GM13976 (cell line): Measurements from ENCODE around the gene OXT.
"Not testable (repeated sequence)": the region's sequence is repeated elsewhere in the genome, so short reads cannot be mapped to it uniquely, and the experiment has no call there.

Experiments
- DNase-seq: peaks from one replicate; pipeline ENCODE4 v3.0.0; 2012; ENCODE audit warnings: low spot score
- in situ Hi-C: fragments of 300-500 bp; cut with MboI; formaldehyde crosslinking; loops from one replicate; pipeline ENCODE4 v1.12.0; 2022; ENCODE audit warnings: low sequenced_read_pairs, mixed read lengths, inconsistent platforms; ENCODE audit not compliant: unreplicated experiment
- TF ChIP-seq, protein P1 (sequence below): IDR thresholded peaks from 2 replicates; pipeline ENCODE4 v1.5.1; 2012; ENCODE audit warnings: borderline replicate concordance, mild to moderate bottlenecking; ENCODE audit not compliant: insufficient read depth; ENCODE audit errors: extremely low read depth, missing control alignments, control extremely low read depth

The OXT gene

DNA sequence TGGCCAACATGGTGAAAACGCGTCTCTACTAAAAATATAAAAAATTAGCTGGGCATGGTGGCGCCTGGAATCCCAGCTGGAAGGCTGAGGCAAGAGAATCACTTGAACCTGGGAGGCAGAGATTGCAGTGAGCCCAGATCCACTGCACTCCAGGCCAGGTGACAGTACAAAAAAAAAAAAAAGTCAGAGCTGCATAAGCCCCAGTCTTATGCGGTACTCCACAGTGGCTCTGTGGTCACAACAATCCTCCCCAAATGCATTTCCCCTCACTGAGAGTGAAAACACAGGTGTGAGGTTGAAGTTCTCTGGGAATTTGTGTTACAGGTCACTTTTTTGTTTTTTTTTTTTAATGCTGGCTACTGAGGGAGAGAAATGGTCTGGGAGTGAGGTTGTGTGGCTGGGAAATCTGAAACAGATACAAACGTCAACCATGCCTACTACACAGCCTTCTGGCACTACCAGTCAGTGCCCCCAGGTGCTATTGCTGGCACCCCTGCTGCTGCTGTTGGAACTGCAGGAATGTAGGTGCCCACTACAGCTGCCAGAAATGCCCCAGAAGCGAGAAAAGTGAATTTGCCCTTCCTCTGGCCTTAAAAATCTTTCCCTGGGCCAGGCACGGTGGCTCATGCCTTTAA is 19.9 kb upstream of the OXT start:
- TF ChIP-seq, protein P1, sequence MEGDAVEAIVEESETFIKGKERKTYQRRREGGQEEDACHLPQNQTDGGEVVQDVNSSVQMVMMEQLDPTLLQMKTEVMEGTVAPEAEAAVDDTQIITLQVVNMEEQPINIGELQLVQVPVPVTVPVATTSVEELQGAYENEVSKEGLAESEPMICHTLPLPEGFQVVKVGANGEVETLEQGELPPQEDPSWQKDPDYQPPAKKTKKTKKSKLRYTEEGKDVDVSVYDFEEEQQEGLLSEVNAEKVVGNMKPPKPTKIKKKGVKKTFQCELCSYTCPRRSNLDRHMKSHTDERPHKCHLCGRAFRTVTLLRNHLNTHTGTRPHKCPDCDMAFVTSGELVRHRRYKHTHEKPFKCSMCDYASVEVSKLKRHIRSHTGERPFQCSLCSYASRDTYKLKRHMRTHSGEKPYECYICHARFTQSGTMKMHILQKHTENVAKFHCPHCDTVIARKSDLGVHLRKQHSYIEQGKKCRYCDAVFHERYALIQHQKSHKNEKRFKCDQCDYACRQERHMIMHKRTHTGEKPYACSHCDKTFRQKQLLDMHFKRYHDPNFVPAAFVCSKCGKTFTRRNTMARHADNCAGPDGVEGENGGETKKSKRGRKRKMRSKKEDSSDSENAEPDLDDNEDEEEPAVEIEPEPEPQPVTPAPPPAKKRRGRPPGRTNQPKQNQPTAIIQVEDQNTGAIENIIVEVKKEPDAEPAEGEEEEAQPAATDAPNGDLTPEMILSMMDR: no peak
- in situ Hi-C loops: no loop called here
- DNase-seq: no peak

DNA sequence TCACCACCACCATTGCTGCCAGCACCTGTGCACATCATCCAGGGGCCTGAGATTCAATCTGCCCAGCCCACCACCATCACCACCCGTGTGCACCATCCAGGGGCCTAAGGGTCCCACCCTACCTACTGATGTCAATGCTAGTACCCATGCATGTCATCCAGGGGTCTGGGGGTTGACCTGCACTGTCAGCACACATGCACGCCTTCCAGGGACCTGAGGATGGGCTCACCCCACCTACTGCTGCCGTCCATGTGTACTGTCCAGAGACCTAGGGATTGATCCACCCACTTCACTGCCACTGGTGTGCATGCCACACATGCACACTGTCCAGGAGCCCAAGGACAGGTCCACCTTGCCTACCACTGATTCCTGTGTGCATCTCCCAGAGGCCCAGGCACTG is 11.9 kb upstream of the OXT start:
- TF ChIP-seq, protein P1: no peak
- in situ Hi-C loops: no loop called here
- DNase-seq: no peak

DNA sequence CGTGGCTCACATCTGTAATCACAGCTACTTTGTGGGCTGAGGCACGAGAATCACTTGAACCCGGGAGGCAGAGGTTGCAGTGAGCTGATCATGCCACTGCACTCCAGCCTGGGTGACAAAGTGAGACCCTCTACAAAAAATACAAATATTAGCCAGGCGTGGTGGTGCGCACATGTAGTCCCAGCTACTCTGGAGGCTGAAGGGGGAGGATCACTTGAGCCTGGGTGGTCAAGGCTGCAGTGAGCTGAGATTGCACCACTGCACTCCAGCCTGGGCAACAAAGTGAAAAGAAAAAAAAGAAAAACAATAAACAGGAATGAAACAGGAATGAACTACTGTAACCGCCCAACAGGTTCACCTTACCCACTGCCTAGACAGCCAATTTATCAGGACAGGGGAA is 7.3 kb upstream of the OXT start:
- in situ Hi-C loops, DNase-seq: not testable (repeated sequence)

DNA sequence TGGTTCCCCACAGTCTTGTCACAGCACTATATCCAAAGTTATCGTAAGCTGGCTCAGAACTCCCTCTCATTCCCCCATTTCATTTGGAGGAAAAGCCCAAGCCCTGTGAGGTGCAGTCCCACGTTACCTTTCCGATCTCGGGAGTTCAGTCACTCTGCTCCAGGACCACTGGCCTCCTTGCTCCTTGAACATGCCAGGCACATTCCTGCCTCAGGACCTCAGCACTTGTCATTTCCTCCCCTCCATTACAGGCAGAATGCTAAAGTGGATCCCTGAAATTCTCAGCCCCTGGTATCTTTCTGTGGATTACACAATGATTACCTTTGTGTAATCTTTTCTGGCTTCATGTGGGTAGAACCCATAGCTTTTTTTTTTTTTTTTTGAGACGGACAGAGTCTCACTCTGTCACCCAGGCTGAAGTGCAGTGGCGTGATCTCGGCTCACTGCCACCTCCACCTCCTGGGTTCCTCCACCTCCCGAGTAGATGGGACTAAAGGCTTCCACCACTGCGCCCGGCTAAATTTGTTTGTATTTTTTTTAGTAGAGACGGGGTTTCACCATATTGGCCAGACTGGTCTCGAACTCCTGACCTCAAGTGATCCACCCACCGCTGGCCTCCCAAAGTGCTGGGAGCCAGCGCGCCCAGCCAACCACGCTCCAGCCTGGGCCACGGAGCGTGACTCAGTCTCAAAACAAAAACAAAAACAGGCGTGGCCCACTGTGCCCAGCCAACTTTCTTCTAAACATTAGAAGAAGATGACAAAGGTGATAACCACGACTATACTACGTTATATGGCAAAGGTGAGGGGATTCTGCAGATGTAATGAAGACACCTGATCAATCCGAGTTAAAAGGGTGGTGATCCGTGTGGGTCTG is 4.0 kb upstream of the OXT start:
- no peak for DNase-seq
- in situ Hi-C loops: no loop called here
- TF ChIP-seq, protein P1: no peak

DNA sequence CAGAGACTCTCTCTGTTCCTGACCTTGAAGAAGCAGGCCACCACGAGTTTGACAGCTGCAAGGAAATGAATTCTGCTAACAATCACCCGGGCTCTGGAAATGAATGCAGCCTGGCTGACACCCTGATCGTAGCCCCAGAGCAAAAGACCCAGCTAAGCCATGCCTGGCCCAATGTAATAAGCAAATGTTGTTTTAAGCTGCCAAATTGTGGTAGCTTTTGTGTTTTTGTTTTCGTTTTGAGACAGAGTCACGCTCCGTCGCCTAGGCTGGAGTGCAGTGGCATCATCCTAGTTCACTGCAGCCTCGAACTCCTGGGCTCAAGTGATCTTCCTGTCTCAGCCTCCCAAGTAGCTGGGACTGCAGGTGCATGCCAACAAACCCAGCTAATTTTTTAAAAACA is 3.3 kb upstream of the OXT start:
- in situ Hi-C loops: no loop called here
- no peak for DNase-seq

DNA sequence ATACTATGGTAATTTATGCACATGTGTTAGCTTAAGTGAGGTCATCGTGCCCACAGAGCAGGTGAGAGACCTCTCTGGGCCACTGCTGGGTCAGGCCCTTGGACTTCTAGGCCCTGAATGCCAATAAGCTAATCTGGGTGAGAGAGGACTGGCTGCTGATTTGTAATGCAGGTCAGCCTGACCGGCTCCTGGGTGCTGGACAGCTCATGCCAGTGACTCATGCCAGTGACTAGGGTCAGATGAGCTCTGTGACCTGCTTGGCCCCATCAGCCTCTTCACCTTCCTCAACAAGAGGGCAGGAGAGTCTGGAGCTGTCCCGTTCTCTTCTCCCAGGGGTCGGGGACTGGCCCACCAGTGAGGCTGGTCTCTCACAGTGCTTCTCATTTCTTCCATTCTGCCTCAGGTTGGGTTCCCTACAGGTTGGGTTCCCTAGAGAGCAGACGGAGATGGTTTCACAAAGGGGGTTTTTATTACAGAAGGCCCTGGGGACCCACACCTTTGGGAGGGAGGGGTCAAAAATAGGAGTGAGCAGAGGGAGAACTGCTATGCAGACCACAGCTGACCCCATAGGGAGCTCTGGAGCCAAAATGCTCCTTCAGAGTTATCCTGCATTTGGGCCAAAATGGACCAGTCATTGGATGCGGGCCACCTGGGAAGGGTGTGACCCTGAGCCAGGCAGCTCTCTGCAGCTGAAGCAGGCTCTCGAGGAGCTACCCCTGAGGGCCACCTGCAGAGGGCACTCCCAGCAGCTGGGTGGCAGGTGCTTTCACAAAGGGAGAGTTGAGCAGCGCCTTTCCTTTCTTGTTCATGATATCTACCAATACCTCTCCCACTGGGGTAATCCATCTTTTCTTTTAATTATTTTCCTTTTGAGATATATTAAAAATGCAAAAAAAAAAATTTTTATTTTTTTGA is 2.2 kb upstream of the OXT start:
- in situ Hi-C loops: no loop called here
- TF ChIP-seq, protein P1: no peak
- no peak for DNase-seq

More for the DNA sequence above, 3.3 kb upstream of the OXT start:
- TF ChIP-seq, protein P1: no peak

DNA sequence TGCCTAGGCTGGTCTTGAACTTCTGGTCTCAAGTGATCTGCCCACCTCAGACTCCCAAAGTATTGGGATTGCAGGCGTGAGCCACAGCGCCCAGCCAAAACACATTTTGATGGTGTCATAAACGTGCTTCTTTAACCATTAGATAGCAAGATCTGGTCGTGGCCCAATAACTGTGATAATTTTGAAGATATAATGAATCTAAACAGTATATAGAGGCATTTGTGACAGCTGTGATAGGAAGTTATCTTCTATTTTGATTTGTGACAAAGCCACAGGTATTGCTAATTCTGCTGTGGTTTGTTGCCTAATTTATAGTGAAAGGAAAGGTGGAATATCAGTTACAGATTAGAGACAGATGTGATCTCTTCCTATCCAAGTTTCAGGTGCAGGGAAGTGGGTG is 695 bp upstream of the OXT start:
- no peak for DNase-seq
- in situ Hi-C loops: no loop called here
- TF ChIP-seq, protein P1: no peak
